ENCODE results near the gene PPIF. TPM values are rescaled to one million over a fixed set of nuclear protein-coding genes. Genes with fewer than 3 reads are reported as not detected.

The PPIF gene
- total and polyA plus RNA-seq, 2 donors (not counting 3 experiments of a cell fraction or from before 2014, with no cell fraction given) = 50.7 to 51.2 TPM

DNA sequence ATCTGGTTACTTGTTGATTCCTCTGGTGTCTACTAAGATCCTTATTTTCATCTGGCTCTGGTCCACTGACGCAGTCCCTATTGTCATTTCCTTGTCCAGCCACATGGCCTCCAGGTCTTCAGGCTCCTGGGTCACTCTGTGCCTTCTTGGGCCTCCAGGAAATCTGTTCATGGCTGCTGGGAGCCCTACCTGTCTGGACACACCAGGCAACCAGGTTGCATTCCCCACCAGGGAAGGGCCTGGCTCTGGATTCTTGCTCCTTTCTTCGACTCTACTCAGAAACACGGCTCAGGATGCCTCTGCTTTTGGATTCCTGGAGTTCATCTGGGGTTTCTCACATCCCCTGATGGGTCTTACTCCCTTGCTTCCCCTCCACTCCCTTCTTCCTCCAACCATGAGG lies 8.0 kb upstream of the PPIF start:
- Histone ChIP-seq H3K4me1 (ENCODE audit: control insufficient read depth, extremely low read depth, insufficient read depth, low read length) (no peaks in the 10 kb centered on the region), H3K36me3 (ENCODE audit: control insufficient read depth in 2 of 2, extremely low read depth in 1 of 2, insufficient read depth in 2 of 2, low read length in 2 of 2) (no peaks in the 10 kb centered on the region), H4K20me1 (replicated peaks; ENCODE audit: control insufficient read depth, extremely low read depth, insufficient read depth, low read length) (no peaks in the 10 kb centered on the region), H2AFZ (ENCODE audit: low read depth, low read length) (no peak overlapping the region), H3K9ac (replicated peaks; ENCODE audit: extremely low read depth, insufficient read depth, low read length) (no peak overlapping the region), H3K27ac (ENCODE audit: insufficient read depth, low read depth, low read length) (no peak overlapping the region), H3K79me2 (ENCODE audit: control insufficient read depth, insufficient read depth, low read length) (no peaks in the 10 kb centered on the region), H3K27me3 (ENCODE audit: control insufficient read depth in 2 of 2, insufficient read depth in 2 of 2, low read length in 2 of 2) (no peaks in the 10 kb centered on the region), H3K4me3 (replicated peaks in 1 of 3; ENCODE audit: insufficient read depth in 1 of 3, low read depth in 1 of 3, low read length in 3 of 3) (no peak overlapping the region), H3K9me1 (replicated peaks; ENCODE audit: control insufficient read depth, extremely low read depth, insufficient read depth, low read length) (no peaks in the 10 kb centered on the region), H3K4me2 (ENCODE audit: insufficient read depth, low read length) (no peak overlapping the region), H3K9me3 (replicated peaks; ENCODE audit: control insufficient read depth, insufficient read depth, low read length) (no peaks in the 10 kb centered on the region)
- BruUV-seq (replicated peaks) = no TSS peak
- FAIRE-seq = no peak
- ChIA-PET POLR2A (no interaction called here), CTCF (no interaction called here)
- intact Hi-C loops (cut with micrococcal nuclease) = no loop called here
- TF ChIP-seq POLR2A (IDR thresholded peaks at IDR 0.05; ENCODE audit: low read depth, low read length) = no peak
- no peak for TF ChIP-seq EZH2 (IDR thresholded peaks at IDR 0.05; ENCODE audit: borderline replicate concordance, low read depth, low read length, severe bottlenecking)
- TF ChIP-seq, protein P1, sequence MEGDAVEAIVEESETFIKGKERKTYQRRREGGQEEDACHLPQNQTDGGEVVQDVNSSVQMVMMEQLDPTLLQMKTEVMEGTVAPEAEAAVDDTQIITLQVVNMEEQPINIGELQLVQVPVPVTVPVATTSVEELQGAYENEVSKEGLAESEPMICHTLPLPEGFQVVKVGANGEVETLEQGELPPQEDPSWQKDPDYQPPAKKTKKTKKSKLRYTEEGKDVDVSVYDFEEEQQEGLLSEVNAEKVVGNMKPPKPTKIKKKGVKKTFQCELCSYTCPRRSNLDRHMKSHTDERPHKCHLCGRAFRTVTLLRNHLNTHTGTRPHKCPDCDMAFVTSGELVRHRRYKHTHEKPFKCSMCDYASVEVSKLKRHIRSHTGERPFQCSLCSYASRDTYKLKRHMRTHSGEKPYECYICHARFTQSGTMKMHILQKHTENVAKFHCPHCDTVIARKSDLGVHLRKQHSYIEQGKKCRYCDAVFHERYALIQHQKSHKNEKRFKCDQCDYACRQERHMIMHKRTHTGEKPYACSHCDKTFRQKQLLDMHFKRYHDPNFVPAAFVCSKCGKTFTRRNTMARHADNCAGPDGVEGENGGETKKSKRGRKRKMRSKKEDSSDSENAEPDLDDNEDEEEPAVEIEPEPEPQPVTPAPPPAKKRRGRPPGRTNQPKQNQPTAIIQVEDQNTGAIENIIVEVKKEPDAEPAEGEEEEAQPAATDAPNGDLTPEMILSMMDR (IDR thresholded peaks at IDR 0.05; ENCODE audit: extremely low read depth in 1 of 2, insufficient read depth in 1 of 2, low read depth in 1 of 2, low read length in 2 of 2) = no peak
- no peak for TF ChIP-seq FOS (IDR thresholded peaks at IDR 0.05; ENCODE audit: borderline replicate concordance, insufficient read depth, low read length)
- TF ChIP-seq MAX (IDR thresholded peaks at IDR 0.05; ENCODE audit: insufficient read depth, insufficient read length) = no peak
- no peak for TF ChIP-seq MYC (IDR thresholded peaks at IDR 0.05; ENCODE audit: low read depth, low read length)
- no peak for TF ChIP-seq JUN (IDR thresholded peaks at IDR 0.05; ENCODE audit: borderline replicate concordance, insufficient read depth, insufficient read length, low read depth)
- no peak for TF ChIP-seq POLR2AphosphoS5 (IDR thresholded peaks at IDR 0.05; ENCODE audit: insufficient read depth, low read depth, low read length)
- TF ChIP-seq GATA2 (IDR thresholded peaks at IDR 0.05; ENCODE audit: insufficient read depth, insufficient read length, low read depth, low read length) = no peak
- no peak for DNase-seq (ENCODE audit: low read depth, low spot score)
- dilution Hi-C loops (cut with MboI; ENCODE audit: extremely low pct_ligation_motif_present, low sequenced_read_pairs) = no loop called here
